ENCODE results near the gene E2F6. TPM values are rescaled to one million over a fixed set of nuclear protein-coding genes. Genes with fewer than 3 reads are reported as not detected.

Gene E2F6
- total and polyA plus RNA-seq, 2 of the 4 experiments (the other 2 are of a cell fraction), result 8.2 to 10.9 TPM

- dilution Hi-C loops (cut with HindIII; ENCODE audit: low sequenced_read_pairs, unreplicated experiment) (no loop called here), in situ Hi-C loops (cut with MboI; ENCODE audit: low sequenced_read_pairs) (no loop called here), intact Hi-C loops (cut with micrococcal nuclease) (no loop called here)
- no peak overlapping the region for H2AK5ac ChIP-seq (ENCODE audit: low read depth, low read length)
- H3K9ac ChIP-seq (ENCODE audit: low read depth, low read length), result no peak overlapping the region
- H3K27me3 ChIP-seq (ENCODE audit: control insufficient read depth, insufficient read depth, low read length), result peaks cover 37% of the 10 kb centered on the region
- peaks cover 2% of the 10 kb centered on the region; the same call in 1 of the 2 replicates for H3K9me3 ChIP-seq (ENCODE audit: control insufficient read depth, insufficient read depth, low read length)
- H3K4me3 ChIP-seq (ENCODE audit: insufficient read depth, low read depth, low read length), result no peak overlapping the region
- H2BK120ac ChIP-seq (ENCODE audit: low read depth, low read length), result no peak overlapping the region
- CTCF ChIA-PET, result interaction anchor here (0.9 to 1.2 kb wide), 2 partner anchors 9 to 85 kb away, joined by 3 to 4 read pairs; no protein-coding TSS in a partner anchor
- H3K36me3 ChIP-seq (ENCODE audit: control insufficient read depth, insufficient read depth, low read length), result no peaks in the 10 kb centered on the region
- no peak overlapping the region for H2BK20ac ChIP-seq (ENCODE audit: low read depth, low read length)
- no peak overlapping the region for H2AFZ ChIP-seq (replicated peaks; ENCODE audit: low read length, poor library complexity)
- H4K5ac ChIP-seq (ENCODE audit: low read depth, low read length), result no peak overlapping the region
- no peak overlapping the region for H2AK9ac ChIP-seq (replicated peaks; ENCODE audit: low read depth, low read length, poor library complexity)
- no peak for TF ChIP-seq USF2 (IDR thresholded peaks at IDR 0.05; ENCODE audit: low read depth, low read length)
- no peak for TF ChIP-seq MAFK (IDR thresholded peaks at IDR 0.05; ENCODE audit: low read depth, low read length)
- TF ChIP-seq RFX5 (IDR thresholded peaks at IDR 0.05; ENCODE audit: low read depth, low read length), result no peak
- no peak for TF ChIP-seq CTCF (conservative IDR thresholded peaks at IDR 0.05; ENCODE audit: low read depth, low read length)
- no peak for TF ChIP-seq RAD21 (IDR thresholded peaks at IDR 0.05; ENCODE audit: low read length)
- TF ChIP-seq CEBPB (IDR thresholded peaks at IDR 0.05; ENCODE audit: low read depth, low read length), result no peak
- TF ChIP-seq NFE2L2 (IDR thresholded peaks at IDR 0.05; ENCODE audit: low read depth, low read length), result no peak
- TF ChIP-seq SMC3 (IDR thresholded peaks at IDR 0.05; ENCODE audit: low read depth, low read length), result no peak
- no peak for TF ChIP-seq CHD1 (IDR thresholded peaks at IDR 0.05; ENCODE audit: low read depth, low read length)
- TF ChIP-seq MXI1 (IDR thresholded peaks at IDR 0.05; ENCODE audit: borderline replicate concordance, low read depth, low read length), result no peak
- TF ChIP-seq FOS (IDR thresholded peaks at IDR 0.05; ENCODE audit: low read depth, low read length), result no peak
- no peak for TF ChIP-seq BHLHE40 (IDR thresholded peaks at IDR 0.05; ENCODE audit: low read depth, low read length)
- no peak for TF ChIP-seq RCOR1 (IDR thresholded peaks at IDR 0.05; ENCODE audit: insufficient replicate concordance, low read length)
- TF ChIP-seq POLR2A (IDR thresholded peaks at IDR 0.05; ENCODE audit: low read depth, low read length), result no peak
- TF ChIP-seq ELK1 (IDR thresholded peaks at IDR 0.05; ENCODE audit: borderline replicate concordance, low read depth, low read length), result no peak
- no peak for TF ChIP-seq MAZ (IDR thresholded peaks at IDR 0.05; ENCODE audit: borderline replicate concordance, low read depth, low read length)
- DNase-seq, result no peak
- peaks cover 2% of the 10 kb centered on the region; the same call in 1 of the 2 replicates for H3K4me1 ChIP-seq (ENCODE audit: control insufficient read depth, insufficient read depth, low read length)
- no peak overlapping the region for H3K23ac ChIP-seq (ENCODE audit: low read depth, low read length)
- no peak overlapping the region for H2BK15ac ChIP-seq (ENCODE audit: low read depth, low read length)
- no peaks in the 10 kb centered on the region for H3K9me1 ChIP-seq (ENCODE audit: insufficient read depth, low read length)
- no peak overlapping the region for H3K18ac ChIP-seq (ENCODE audit: low read depth, low read length)
- POLR2A ChIA-PET (ENCODE audit: unreplicated experiment), result no interaction called here
- no CpG with 5 or more reads among the region's 4 CpGs for WGBS, 2 experiments (ENCODE audit: extremely low coverage in 2 of 2, insufficient read length in 1 of 2)
- no peak for ATAC-seq (ENCODE audit: low read depth)
- H3K14ac ChIP-seq (replicated peaks; ENCODE audit: low read depth, low read length), result no peak overlapping the region
- H2BK5ac ChIP-seq (ENCODE audit: low read depth, low read length, poor library complexity, severe bottlenecking), result no peak overlapping the region
- H3K4ac ChIP-seq (ENCODE audit: low read depth, low read length), result no peak overlapping the region
- BruUV-seq (replicated peaks), result no TSS peak
- H4K91ac ChIP-seq (ENCODE audit: insufficient read depth, low read depth, low read length), result no peak overlapping the region
- H3K56ac ChIP-seq (ENCODE audit: extremely low read depth, insufficient read depth, low read length), result no peak overlapping the region
- H4K8ac ChIP-seq (ENCODE audit: low read depth in 2 of 2, low read length in 2 of 2), result no peak overlapping the region
- H4K20me1 ChIP-seq (ENCODE audit: insufficient read depth, low read length), result no peaks in the 10 kb centered on the region
- H3K79me1 ChIP-seq (ENCODE audit: low read depth in 1 of 2, low read length in 2 of 2), result no peaks in the 10 kb centered on the region
- H3K4me2 ChIP-seq (ENCODE audit: low read depth, low read length), result no peak overlapping the region
- H3K27ac ChIP-seq (ENCODE audit: insufficient read depth, low read length), result no peak overlapping the region
These were observed 33.3 kb upstream of the E2F6 start for GRCh38 chr2:11499081-11499743.
